Measurements from ENCODE around the gene KLF13.

Gene KLF13

GRCh38 chr15:31316135-31316795 is 10.4 kb upstream of the KLF13 start:
- in situ Hi-C loops (cut with MboI; ENCODE audit: low sequenced_read_pairs) = no loop called here
- DNase-seq (ENCODE audit: low spot score in 2 of 2) = no peak
- H3K4me1 ChIP-seq = no peaks in the 10 kb centered on the region; the same call in 1 of the 2 replicates

GRCh38 chr15:31317017-31317416 is 9.6 kb upstream of the KLF13 start:
- in situ Hi-C loops (cut with MboI; ENCODE audit: low sequenced_read_pairs) = no loop called here
- H3K4me3 ChIP-seq = no peak overlapping the region
- no peak for DNase-seq (ENCODE audit: low spot score in 2 of 2)
- H3K36me3 ChIP-seq (replicated peaks) = no peaks in the 10 kb centered on the region
- no peaks in the 10 kb centered on the region; the same call in 1 of the 2 replicates for H3K9me3 ChIP-seq
- no peaks in the 10 kb centered on the region for H3K27me3 ChIP-seq (ENCODE audit: low read depth)
- no peaks in the 10 kb centered on the region; the same call in 1 of the 2 replicates for H3K4me1 ChIP-seq

More at GRCh38 chr15:31316135-31316795, 10.4 kb upstream of the KLF13 start:
- H3K4me3 ChIP-seq = no peak overlapping the region
- H3K9me3 ChIP-seq = no peaks in the 10 kb centered on the region; the same call in 1 of the 2 replicates
- H3K27me3 ChIP-seq (ENCODE audit: low read depth) = no peaks in the 10 kb centered on the region
- no peaks in the 10 kb centered on the region for H3K36me3 ChIP-seq (replicated peaks)

GRCh38 chr15:31317421-31318327 is 9.0 kb upstream of the KLF13 start:
- no peaks in the 10 kb centered on the region; the same call in 1 of the 2 replicates for H3K9me3 ChIP-seq
- H3K36me3 ChIP-seq (replicated peaks) = no peaks in the 10 kb centered on the region
- no peaks in the 10 kb centered on the region for H3K27me3 ChIP-seq (ENCODE audit: low read depth)
- no peak for DNase-seq (ENCODE audit: low spot score in 2 of 2)
- no peak overlapping the region for H3K4me3 ChIP-seq
- in situ Hi-C loops (cut with MboI; ENCODE audit: low sequenced_read_pairs) = no loop called here
- H3K4me1 ChIP-seq = no peaks in the 10 kb centered on the region; the same call in 1 of the 2 replicates

- Histone ChIP-seq H3K9me3 (no peaks in the 10 kb centered on the region; the same call in 1 of the 2 replicates), H3K36me3 (replicated peaks) (no peaks in the 10 kb centered on the region), H3K4me1 (no peaks in the 10 kb centered on the region; the same call in 1 of the 2 replicates), H3K4me3 (no peak overlapping the region), H3K27me3 (ENCODE audit: low read depth) (no peaks in the 10 kb centered on the region)
- in situ Hi-C loops (cut with MboI; ENCODE audit: low sequenced_read_pairs) = no loop called here
- DNase-seq (ENCODE audit: low spot score in 2 of 2) = no peak
These were observed 8.2 kb upstream of the KLF13 start for GRCh38 chr15:31318429-31318828.

GRCh38 chr15:31320022-31320421 is 6.6 kb upstream of the KLF13 start:
- Histone ChIP-seq H3K4me1 (no peaks in the 10 kb centered on the region; the same call in 1 of the 2 replicates), H3K36me3 (replicated peaks) (no peaks in the 10 kb centered on the region), H3K9me3 (no peaks in the 10 kb centered on the region), H3K4me3 (no peak overlapping the region), H3K27me3 (ENCODE audit: low read depth) (no peaks in the 10 kb centered on the region)
- in situ Hi-C loops (cut with MboI; ENCODE audit: low sequenced_read_pairs) = loop anchor here (10.0 kb wide), 1 partner anchor 105 kb away; no protein-coding TSS in a partner anchor
- DNase-seq (ENCODE audit: low spot score in 2 of 2) = no peak

- in situ Hi-C loops (cut with MboI; ENCODE audit: low sequenced_read_pairs) = loop anchor here (10.0 kb wide), 1 partner anchor 107 kb away; no protein-coding TSS in a partner anchor
- H3K4me3 ChIP-seq = no peak overlapping the region
- no peaks in the 10 kb centered on the region for H3K36me3 ChIP-seq (replicated peaks)
- DNase-seq (ENCODE audit: low spot score in 2 of 2) = no peak
- no peaks in the 10 kb centered on the region for H3K27me3 ChIP-seq (ENCODE audit: low read depth)
- no peaks in the 10 kb centered on the region for H3K9me3 ChIP-seq
- peaks cover 3% of the 10 kb centered on the region; the same call in 1 of the 2 replicates for H3K4me1 ChIP-seq
These were observed 5.2 kb upstream of the KLF13 start for GRCh38 chr15:31321418-31321817.

- no peak overlapping the region for H3K4me3 ChIP-seq
- in situ Hi-C loops (cut with MboI; ENCODE audit: low sequenced_read_pairs) = loop anchor here (10.0 kb wide), 1 partner anchor 108 kb away; no protein-coding TSS in a partner anchor
- H3K27me3 ChIP-seq (ENCODE audit: low read depth) = no peaks in the 10 kb centered on the region
These were observed 4.1 kb upstream of the KLF13 start for GRCh38 chr15:31322504-31322903.

GRCh38 chr15:31323627-31324026 is 3.0 kb upstream of the KLF13 start:
- peaks cover 3% of the 10 kb centered on the region for H3K4me1 ChIP-seq
- H3K27me3 ChIP-seq (ENCODE audit: low read depth) = no peaks in the 10 kb centered on the region
- no peak overlapping the region for H3K4me3 ChIP-seq
- no peaks in the 10 kb centered on the region for H3K9me3 ChIP-seq
- no peak for DNase-seq (ENCODE audit: low spot score in 2 of 2)
- in situ Hi-C loops (cut with MboI; ENCODE audit: low sequenced_read_pairs) = loop anchor here (10.0 kb wide), 1 partner anchor 109 kb away; no protein-coding TSS in a partner anchor
- H3K36me3 ChIP-seq (replicated peaks) = no peaks in the 10 kb centered on the region

More at GRCh38 chr15:31322504-31322903, 4.1 kb upstream of the KLF13 start:
- Histone ChIP-seq H3K9me3 (no peaks in the 10 kb centered on the region), H3K4me1 (peaks cover 3% of the 10 kb centered on the region; the same call in 1 of the 2 replicates), H3K36me3 (replicated peaks) (no peaks in the 10 kb centered on the region)
- no peak for DNase-seq (ENCODE audit: low spot score in 2 of 2)

- H3K9me3 ChIP-seq = no peaks in the 10 kb centered on the region
- no peak for DNase-seq (ENCODE audit: low spot score in 2 of 2)
- H3K27me3 ChIP-seq (ENCODE audit: low read depth) = no peaks in the 10 kb centered on the region
- H3K4me3 ChIP-seq = no peak overlapping the region
- in situ Hi-C loops (cut with MboI; ENCODE audit: low sequenced_read_pairs) = loop anchor here (10.0 kb wide), 1 partner anchor 109 kb away; no protein-coding TSS in a partner anchor
- peaks cover 3% of the 10 kb centered on the region for H3K4me1 ChIP-seq
- H3K36me3 ChIP-seq (replicated peaks) = no peaks in the 10 kb centered on the region
These were observed 2.4 kb upstream of the KLF13 start for GRCh38 chr15:31324186-31324585.

- Histone ChIP-seq H3K27me3 (ENCODE audit: low read depth) (no peaks in the 10 kb centered on the region), H3K9me3 (no peaks in the 10 kb centered on the region), H3K36me3 (replicated peaks) (no peaks in the 10 kb centered on the region), H3K4me3 (peak overlapping the region; percentile 62), H3K4me1 (peaks cover 3% of the 10 kb centered on the region)
- in situ Hi-C loops (cut with MboI; ENCODE audit: low sequenced_read_pairs) = loop anchor here (10.0 kb wide), 1 partner anchor 110 kb away; no protein-coding TSS in a partner anchor
- DNase-seq (ENCODE audit: low spot score in 2 of 2) = no peak
These were observed 1.6 kb upstream of the KLF13 start for GRCh38 chr15:31324806-31325594.

GRCh38 chr15:31325595-31326155 is 960 bp upstream of the KLF13 start:
- Histone ChIP-seq H3K4me1 (peaks cover 3% of the 10 kb centered on the region), H3K9me3 (no peaks in the 10 kb centered on the region), H3K27me3 (ENCODE audit: low read depth) (no peaks in the 10 kb centered on the region), H3K36me3 (replicated peaks) (no peaks in the 10 kb centered on the region), H3K4me3 (peak overlapping the region; percentile 62)
- peak in 1 of 2 experiments; percentile 59 for DNase-seq (ENCODE audit: low spot score in 2 of 2)
- in situ Hi-C loops (cut with MboI; ENCODE audit: low sequenced_read_pairs) = loop anchor here (10.0 kb wide), 1 partner anchor 111 kb away; no protein-coding TSS in a partner anchor

- Histone ChIP-seq H3K27me3 (ENCODE audit: low read depth) (no peaks in the 10 kb centered on the region), H3K9me3 (no peaks in the 10 kb centered on the region), H3K4me1 (peaks cover 3% of the 10 kb centered on the region), H3K36me3 (replicated peaks) (no peaks in the 10 kb centered on the region), H3K4me3 (peak overlapping the region; percentile 41)
- peak in 1 of 2 experiments; percentile 63 for DNase-seq (ENCODE audit: low spot score in 2 of 2)
- in situ Hi-C loops (cut with MboI; ENCODE audit: low sequenced_read_pairs) = loop anchor here (10.0 kb wide), 1 partner anchor 112 kb away; no protein-coding TSS in a partner anchor
These were observed 437 bp downstream of the KLF13 start for GRCh38 chr15:31326875-31327668.

Measured in HAP-1 (cell line).